ENCODE measurements around the gene ETV1.
"Not testable (repeated sequence)": the region's sequence is repeated elsewhere in the genome, so short reads cannot be mapped to it uniquely, and the experiment has no call there.

Gene ETV1

DNA sequence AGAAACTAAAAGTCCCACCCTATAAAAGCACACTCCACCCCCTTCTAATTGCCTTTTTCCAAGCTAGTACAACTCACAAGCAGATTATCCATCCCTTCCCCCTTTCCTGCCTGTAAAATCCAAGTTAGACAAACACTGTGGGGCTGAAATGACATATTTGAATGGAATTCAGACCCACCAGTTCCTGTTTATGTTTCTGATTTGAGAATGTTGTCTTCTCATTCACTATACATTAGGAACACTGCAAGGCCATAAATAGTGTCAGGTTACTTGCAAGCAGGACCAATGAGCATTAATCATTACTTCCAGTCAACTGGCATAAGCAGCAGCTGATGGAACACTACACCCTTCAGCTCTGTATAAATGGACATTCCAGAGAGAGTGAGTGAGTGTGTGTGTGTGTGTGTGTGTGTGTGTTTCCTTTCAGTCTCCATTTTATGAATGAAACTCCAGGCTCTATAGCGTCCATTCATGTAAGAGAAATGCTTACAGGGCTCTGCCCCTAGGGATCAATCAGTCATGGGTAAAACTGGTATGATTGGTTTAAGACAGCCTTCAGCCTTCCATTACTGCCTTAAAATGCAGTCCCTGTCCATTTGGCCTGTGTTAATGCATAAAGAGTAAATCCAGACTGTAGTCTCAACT, 69.3 kb downstream of the ETV1 start:
- H4K20me1 ChIP-seq (ENCODE audit: insufficient read depth): no peaks in the 10 kb centered on the region
- no peaks in the 10 kb centered on the region for H3K27me3 ChIP-seq (ENCODE audit: insufficient read depth, low read depth)
- H3K4me2 ChIP-seq: no peak overlapping the region
- H3K9ac ChIP-seq: no peak overlapping the region
- H3K79me2 ChIP-seq (ENCODE audit: insufficient read depth, low read depth): no peaks in the 10 kb centered on the region
- no peak overlapping the region for H2AFZ ChIP-seq (ENCODE audit: low read depth)
- no peaks in the 10 kb centered on the region for H3K36me3 ChIP-seq (ENCODE audit: insufficient read depth)
- H3K27ac ChIP-seq: no peak overlapping the region
- no peak for TF ChIP-seq CTCF (conservative IDR thresholded peaks at IDR 0.05; ENCODE audit: low read depth, low read length)
- no peaks in the 10 kb centered on the region for H3K4me1 ChIP-seq (ENCODE audit: low read depth, poor library complexity, severe bottlenecking)
- H3K4me3 ChIP-seq (IDR thresholded peaks at IDR 0.05; ENCODE audit: insufficient read depth, low read depth, low read length): no peak overlapping the region

DNA sequence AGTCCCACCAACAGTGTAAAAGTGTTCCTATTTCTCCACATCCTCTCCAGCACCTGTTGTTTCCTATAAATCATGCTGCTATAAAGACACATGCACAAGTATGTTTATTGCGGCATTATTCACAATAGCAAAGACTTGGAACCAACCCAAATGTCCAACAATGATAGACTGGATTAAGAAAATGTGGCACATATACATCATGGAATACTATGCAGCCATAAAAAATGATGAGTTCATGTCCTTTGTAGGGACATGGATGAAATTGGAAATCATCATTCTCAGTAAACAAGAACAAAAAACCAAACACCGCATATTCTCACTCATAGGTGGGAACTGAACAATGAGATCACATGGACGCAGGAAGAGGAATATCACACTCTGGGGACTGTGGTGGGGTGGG, 71.1 kb downstream of the ETV1 start:
- not testable (repeated sequence) for H3K4me2 ChIP-seq; H3K27ac ChIP-seq; H3K27me3 ChIP-seq (ENCODE audit: insufficient read depth, low read depth); H3K79me2 ChIP-seq (ENCODE audit: insufficient read depth, low read depth); H3K9ac ChIP-seq; H3K4me3 ChIP-seq (IDR thresholded peaks at IDR 0.05; ENCODE audit: insufficient read depth, low read depth, low read length); H3K36me3 ChIP-seq (ENCODE audit: insufficient read depth); H4K20me1 ChIP-seq (ENCODE audit: insufficient read depth); H2AFZ ChIP-seq (ENCODE audit: low read depth); H3K4me1 ChIP-seq (ENCODE audit: low read depth, poor library complexity, severe bottlenecking)

- H3K79me2 ChIP-seq (ENCODE audit: insufficient read depth, low read depth); H3K27ac ChIP-seq; H3K27me3 ChIP-seq (ENCODE audit: insufficient read depth, low read depth); H2AFZ ChIP-seq (ENCODE audit: low read depth); H3K36me3 ChIP-seq (ENCODE audit: insufficient read depth); H3K4me3 ChIP-seq (IDR thresholded peaks at IDR 0.05; ENCODE audit: insufficient read depth, low read depth, low read length); H3K4me1 ChIP-seq (ENCODE audit: low read depth, poor library complexity, severe bottlenecking); H3K9ac ChIP-seq; H4K20me1 ChIP-seq (ENCODE audit: insufficient read depth); H3K4me2 ChIP-seq: not testable (repeated sequence)
Observed at GRCh38 chr7:13917103-13917502, 72.4 kb downstream of the ETV1 start.

- Histone ChIP-seq H3K4me2 (no peak overlapping the region), H3K9ac (no peak overlapping the region), H3K79me2 (ENCODE audit: insufficient read depth, low read depth) (no peaks in the 10 kb centered on the region), H3K27ac (no peak overlapping the region), H3K27me3 (ENCODE audit: insufficient read depth, low read depth) (no peaks in the 10 kb centered on the region), H4K20me1 (ENCODE audit: insufficient read depth) (no peaks in the 10 kb centered on the region), H3K36me3 (ENCODE audit: insufficient read depth) (no peaks in the 10 kb centered on the region), H3K4me3 (IDR thresholded peaks at IDR 0.05; ENCODE audit: insufficient read depth, low read depth, low read length) (no peak overlapping the region), H2AFZ (ENCODE audit: low read depth) (no peak overlapping the region), H3K4me1 (ENCODE audit: low read depth, poor library complexity, severe bottlenecking) (no peaks in the 10 kb centered on the region)
- TF ChIP-seq CTCF (conservative IDR thresholded peaks at IDR 0.05; ENCODE audit: low read depth, low read length): no peak
Observed at GRCh38 chr7:13915891-13916290, 73.6 kb downstream of the ETV1 start.

- no peaks in the 10 kb centered on the region for H3K79me2 ChIP-seq (ENCODE audit: insufficient read depth, low read depth)
- no peak for TF ChIP-seq CTCF (conservative IDR thresholded peaks at IDR 0.05; ENCODE audit: low read depth, low read length)
- no peaks in the 10 kb centered on the region for H3K36me3 ChIP-seq (ENCODE audit: insufficient read depth)
- H2AFZ ChIP-seq (ENCODE audit: low read depth): no peak overlapping the region
- H3K4me1 ChIP-seq (ENCODE audit: low read depth, poor library complexity, severe bottlenecking): no peaks in the 10 kb centered on the region
- H3K4me2 ChIP-seq: no peak overlapping the region
- H4K20me1 ChIP-seq (ENCODE audit: insufficient read depth): no peaks in the 10 kb centered on the region
- no peaks in the 10 kb centered on the region for H3K27me3 ChIP-seq (ENCODE audit: insufficient read depth, low read depth)
- no peak overlapping the region for H3K27ac ChIP-seq
- H3K4me3 ChIP-seq (IDR thresholded peaks at IDR 0.05; ENCODE audit: insufficient read depth, low read depth, low read length): no peak overlapping the region
- no peak overlapping the region for H3K9ac ChIP-seq
Observed at GRCh38 chr7:13912715-13913278, 76.7 kb downstream of the ETV1 start.

Data from KMS-11 (cell line).